HG02943 (cell line): ENCODE measurements around the gene PPP1R17.

Source experiments
- ATAC-seq: cut with Tn5 transposase; IDR thresholded peaks from one replicate; pipeline ENCODE4 v1.9.1; 2021; ENCODE audit warnings: mild to moderate bottlenecking, low read depth, moderate library complexity; ENCODE audit not compliant: unreplicated experiment

Gene PPP1R17

GRCh38 chr7:31687024-31687748 is at the start of gene PPP1R17:
Gene PPP1R17 (plus strand): TSS chr7:31687215. CDS start chr7:31692442, 5,227 bp downstream.
- no peak for ATAC-seq

DNA sequence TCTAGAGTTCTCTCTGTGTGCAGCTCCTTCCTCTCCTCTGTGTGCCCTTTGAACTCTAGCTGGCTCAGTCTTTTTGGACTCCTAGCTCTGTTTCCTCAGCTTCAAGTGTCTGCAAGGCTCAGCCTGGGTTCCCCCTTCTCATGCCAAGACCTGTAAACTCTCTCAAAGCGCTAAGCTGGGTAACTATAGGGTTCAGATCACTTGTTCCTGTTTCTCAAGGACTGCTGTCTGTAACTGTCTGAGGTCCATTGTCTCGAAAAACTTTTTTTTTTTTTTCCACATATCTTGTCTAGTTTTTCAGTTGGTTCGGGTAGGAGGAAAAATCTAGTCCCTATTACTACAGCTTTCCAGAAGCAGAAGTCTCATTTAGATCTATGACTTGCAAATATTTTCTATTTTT is 46.6 kb upstream of the PPP1R17 start:
- ATAC-seq: no peak

GRCh38 chr7:31642681-31643115 is 44.3 kb upstream of the PPP1R17 start:
- no peak for ATAC-seq

DNA sequence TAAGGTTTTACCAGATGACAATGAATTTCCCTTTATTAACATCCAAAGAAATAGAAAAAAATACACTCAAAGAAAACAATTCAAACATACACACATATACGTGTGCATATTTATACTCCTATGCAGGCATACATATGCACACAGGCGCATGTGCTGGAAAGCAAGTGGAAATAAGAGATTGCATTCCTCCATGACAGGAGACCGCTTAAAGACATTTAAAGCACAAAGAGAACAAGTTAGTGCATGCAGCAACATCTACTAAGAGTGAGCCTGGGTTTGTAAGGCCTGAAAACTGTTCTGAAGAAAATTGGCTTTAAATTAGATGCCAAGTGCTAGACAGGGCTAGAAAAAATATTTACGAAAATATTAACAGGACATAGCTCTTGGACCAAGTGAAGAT is 40.1 kb upstream of the PPP1R17 start:
- ATAC-seq: no peak

- ATAC-seq: no peak
Measured at GRCh38 chr7:31647511-31647910, 39.5 kb upstream of the PPP1R17 start.

GRCh38 chr7:31648288-31648687 is 38.7 kb upstream of the PPP1R17 start:
- ATAC-seq: no peak

GRCh38 chr7:31648880-31649279 is 38.1 kb upstream of the PPP1R17 start:
- ATAC-seq: no peak

GRCh38 chr7:31651234-31652062 is 35.6 kb upstream of the PPP1R17 start:
- ATAC-seq: no peak

- ATAC-seq: no peak
Measured at GRCh38 chr7:31652063-31652326, 35.0 kb upstream of the PPP1R17 start.

DNA sequence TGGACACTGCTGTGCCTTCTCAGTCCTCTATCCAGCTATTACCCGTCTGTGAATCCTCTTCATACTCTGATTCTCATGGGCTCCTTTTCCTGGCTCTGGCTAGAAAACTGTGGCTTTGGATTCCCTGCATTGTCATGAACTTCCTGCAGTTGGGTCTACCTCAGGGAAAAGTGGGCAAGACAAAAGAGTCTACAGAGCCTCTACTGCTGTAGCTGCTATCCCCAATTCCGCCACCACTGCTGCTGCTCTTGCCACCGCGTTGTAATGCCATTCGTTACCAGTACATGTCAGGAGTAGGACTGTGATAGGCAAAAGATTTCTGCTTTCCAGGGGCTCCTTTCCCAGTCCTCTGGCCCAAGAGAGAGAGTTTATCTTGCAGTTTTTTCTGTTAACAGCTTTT is 23.9 kb upstream of the PPP1R17 start:
- no peak for ATAC-seq

DNA sequence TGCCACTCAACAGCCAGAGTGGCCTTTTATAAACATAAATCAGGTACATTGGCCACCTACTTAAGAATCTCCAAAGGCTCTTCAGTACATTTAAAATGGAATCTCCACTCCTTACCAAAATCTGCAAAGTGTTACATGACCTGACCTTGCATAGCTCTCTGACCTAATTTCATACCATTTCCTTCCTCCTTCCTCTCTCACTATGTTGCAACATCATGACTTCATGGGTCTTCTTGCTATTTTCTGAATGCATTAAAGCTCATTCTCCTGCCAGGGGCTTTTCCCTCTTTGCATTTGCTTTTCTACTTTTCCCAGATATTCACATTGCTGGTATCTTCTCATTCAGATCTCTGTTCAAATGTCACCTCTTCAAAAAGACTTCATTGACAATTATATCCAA is 22.1 kb upstream of the PPP1R17 start:
- ATAC-seq: no peak

DNA sequence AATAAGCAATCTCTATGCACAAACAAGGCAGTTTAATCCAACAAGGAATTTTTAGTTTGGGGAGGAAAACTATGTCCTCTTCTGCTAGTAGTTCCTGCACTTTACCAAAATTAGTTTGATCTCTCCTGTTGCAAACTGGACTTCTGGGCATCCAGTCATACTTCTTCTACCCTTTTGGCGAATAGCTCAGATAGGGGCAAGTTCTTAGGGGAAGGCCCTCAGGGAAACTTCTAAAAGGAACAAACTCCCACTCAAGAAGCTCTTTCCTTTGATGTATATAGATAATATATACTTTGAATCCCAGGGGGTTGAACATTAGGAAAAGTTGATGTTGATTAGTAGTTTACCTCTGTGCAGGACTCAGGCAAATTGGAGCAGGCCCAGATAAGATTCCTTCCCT is 21.5 kb upstream of the PPP1R17 start:
- no peak for ATAC-seq

GRCh38 chr7:31669461-31669860 is 17.6 kb upstream of the PPP1R17 start:
- ATAC-seq: no peak

DNA sequence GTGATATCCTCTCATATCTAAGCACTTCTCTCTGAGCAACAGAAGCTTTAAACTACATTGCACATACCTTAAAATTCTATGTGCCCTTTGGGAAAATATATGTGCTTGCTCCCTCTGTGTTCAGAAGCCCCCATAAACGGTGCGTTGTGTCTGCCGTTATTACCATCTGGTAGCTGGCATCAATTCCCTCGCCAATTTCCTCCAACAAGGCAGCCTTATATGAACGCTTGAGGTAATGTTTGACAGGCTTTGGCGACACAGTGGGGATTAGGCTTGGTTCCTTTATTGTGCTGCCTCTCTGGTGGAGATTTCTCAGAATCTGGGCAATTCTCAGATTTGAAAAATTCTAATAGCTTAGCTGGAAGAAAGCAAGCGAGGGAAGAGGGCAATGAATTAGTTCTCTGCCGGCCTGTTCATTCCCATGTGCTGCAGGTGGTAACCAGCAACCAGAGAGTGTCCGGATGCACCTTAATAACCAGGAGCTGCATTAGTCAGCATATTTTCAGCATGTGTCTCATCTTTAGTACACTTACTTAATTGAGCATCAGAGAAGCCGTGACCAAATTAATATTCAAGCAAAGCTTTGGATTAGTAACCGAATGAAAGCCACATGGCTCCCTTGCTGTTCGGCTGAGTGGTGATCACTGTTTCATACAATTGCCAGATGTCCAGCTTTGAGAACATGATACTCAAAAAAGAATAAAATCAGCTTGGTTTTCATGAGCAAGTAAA is 7.3 kb upstream of the PPP1R17 start:
- ATAC-seq: no peak

- no peak for ATAC-seq
Measured at GRCh38 chr7:31683445-31684225, 3.4 kb upstream of the PPP1R17 start.

DNA sequence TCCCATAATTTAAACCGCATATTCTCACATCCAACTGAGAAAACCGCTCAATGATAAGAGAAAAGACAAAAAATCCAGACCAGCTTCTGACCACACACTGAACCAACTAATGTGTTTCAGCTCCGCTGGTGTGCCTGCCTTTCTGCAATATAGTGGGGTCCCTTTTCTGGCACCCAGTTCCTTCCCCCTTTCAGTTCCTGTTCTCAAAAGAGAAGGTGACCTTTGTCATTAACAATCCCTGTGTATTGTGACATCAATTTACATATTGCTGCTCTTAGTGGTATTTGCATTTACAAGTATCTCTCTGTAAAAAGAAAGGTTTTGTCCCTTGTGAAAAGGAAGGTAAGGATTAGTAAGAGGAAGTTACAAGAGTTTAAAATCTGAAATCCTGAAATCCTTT is 1.4 kb downstream of the PPP1R17 start:
- peak; percentile 99 for ATAC-seq

GRCh38 chr7:31688996-31689395 is 2.0 kb downstream of the PPP1R17 start:
- no peak for ATAC-seq

DNA sequence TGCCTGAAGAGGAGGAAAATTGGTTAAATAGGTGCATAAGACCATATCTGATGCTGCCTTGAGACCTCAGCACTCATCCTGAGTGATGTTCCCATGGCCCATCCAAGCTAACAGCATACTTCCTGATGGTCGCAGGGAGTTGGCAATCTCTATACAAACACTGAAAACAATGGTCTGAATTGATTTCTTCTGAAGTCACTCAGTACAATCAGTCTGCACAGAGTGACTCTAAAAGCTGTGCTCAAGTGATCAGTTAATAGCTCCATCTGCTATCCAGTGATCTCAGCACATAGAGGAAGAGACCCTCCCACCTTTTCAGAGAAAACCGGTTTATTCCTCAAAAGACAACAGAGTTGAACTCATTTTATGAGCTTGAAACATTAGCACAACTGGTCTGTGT is 3.9 kb downstream of the PPP1R17 start:
- ATAC-seq: no peak

GRCh38 chr7:31692451-31692850 is 5.4 kb downstream of the PPP1R17 start:
- no peak for ATAC-seq

DNA sequence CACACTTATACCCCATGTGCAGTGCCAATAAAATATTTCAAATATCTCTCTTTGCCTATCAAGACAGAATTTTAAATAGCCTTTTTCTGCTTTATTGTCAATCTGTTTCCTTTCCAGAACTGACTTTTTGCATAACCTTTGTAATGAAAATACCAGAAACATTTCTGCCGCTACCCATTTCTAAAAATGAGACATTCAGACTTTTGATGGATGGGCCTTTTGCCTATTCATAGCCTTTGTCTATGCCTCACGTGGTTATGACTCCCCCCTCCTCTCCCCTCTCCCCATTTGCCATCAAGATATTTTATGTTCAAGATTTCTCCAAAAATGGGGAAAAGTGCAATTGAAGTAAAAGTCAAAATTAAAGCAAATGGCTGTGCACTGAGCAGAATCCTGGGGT is 5.9 kb downstream of the PPP1R17 start:
- ATAC-seq: no peak
